Fibroblast of the conjunctiva (primary cell): ENCODE results near the gene CNN2.

Experiments used
- DNase-seq: peaks from one replicate; pipeline ENCODE4 v3.0.0-alpha.2; 2010; ENCODE audit warnings: low read depth

CNN2 gene

GRCh38 chr19:995051-995827, 31.2 kb upstream of the CNN2 start:
- DNase-seq = no peak

- DNase-seq = no peak
These were observed 30.2 kb upstream of the CNN2 start for GRCh38 chr19:996051-996838.

GRCh38 chr19:998064-998463, 28.3 kb upstream of the CNN2 start:
- DNase-seq = no peak

GRCh38 chr19:999379-999719, 27.1 kb upstream of the CNN2 start:
- DNase-seq = no peak

- no peak for DNase-seq
These were observed 26.3 kb upstream of the CNN2 start, which contains the start of gene GRIN3B for GRCh38 chr19:1000095-1000494. Gene GRIN3B, plus strand, starts transcription at chr19:1000419. Its CDS starts 19 bp downstream, at chr19:1000438.

- DNase-seq = no peak
These were observed 25.5 kb upstream of the CNN2 start for GRCh38 chr19:1000591-1001537.

- no peak for DNase-seq
These were observed 24.8 kb upstream of the CNN2 start for GRCh38 chr19:1001538-1002166.

- no peak for DNase-seq
These were observed 23.8 kb upstream of the CNN2 start for GRCh38 chr19:1002600-1002999.

- no peak for DNase-seq
These were observed 23.1 kb upstream of the CNN2 start for GRCh38 chr19:1003283-1003682.

- no peak for DNase-seq
These were observed 22.1 kb upstream of the CNN2 start for GRCh38 chr19:1004204-1004802.

GRCh38 chr19:1004803-1005664, 21.4 kb upstream of the CNN2 start:
- no peak for DNase-seq

GRCh38 chr19:1006711-1007398, 19.6 kb upstream of the CNN2 start:
- no peak for DNase-seq

GRCh38 chr19:1007399-1008251, 18.8 kb upstream of the CNN2 start:
- DNase-seq = no peak

- DNase-seq = no peak
These were observed 18.0 kb upstream of the CNN2 start for GRCh38 chr19:1008268-1009040.

- DNase-seq = no peak
These were observed 17.1 kb upstream of the CNN2 start for GRCh38 chr19:1009041-1009980.

GRCh38 chr19:1009981-1010538, 16.3 kb upstream of the CNN2 start:
- DNase-seq = no peak
